ENCODE measurements around the gene MORN1. TPM values are rescaled to one million over a fixed set of nuclear protein-coding genes. Genes with fewer than 3 reads are reported as not detected.
A peak's percentile ranks its signal among the peaks of the same experiment; 100 is the strongest.

MORN1 gene
- total RNA-seq, 1 donor from 2014 or later = 24.4 TPM

GRCh38 chr1:2295526-2295925 lies 95.8 kb downstream of the MORN1 start:
- peaks cover 23% of the 10 kb centered on the region for H3K4me1 Mint-ChIP-seq
- no peaks in the 10 kb centered on the region for H3K27me3 Mint-ChIP-seq (ENCODE audit: low read depth)
- TF ChIP-seq, protein P1, sequence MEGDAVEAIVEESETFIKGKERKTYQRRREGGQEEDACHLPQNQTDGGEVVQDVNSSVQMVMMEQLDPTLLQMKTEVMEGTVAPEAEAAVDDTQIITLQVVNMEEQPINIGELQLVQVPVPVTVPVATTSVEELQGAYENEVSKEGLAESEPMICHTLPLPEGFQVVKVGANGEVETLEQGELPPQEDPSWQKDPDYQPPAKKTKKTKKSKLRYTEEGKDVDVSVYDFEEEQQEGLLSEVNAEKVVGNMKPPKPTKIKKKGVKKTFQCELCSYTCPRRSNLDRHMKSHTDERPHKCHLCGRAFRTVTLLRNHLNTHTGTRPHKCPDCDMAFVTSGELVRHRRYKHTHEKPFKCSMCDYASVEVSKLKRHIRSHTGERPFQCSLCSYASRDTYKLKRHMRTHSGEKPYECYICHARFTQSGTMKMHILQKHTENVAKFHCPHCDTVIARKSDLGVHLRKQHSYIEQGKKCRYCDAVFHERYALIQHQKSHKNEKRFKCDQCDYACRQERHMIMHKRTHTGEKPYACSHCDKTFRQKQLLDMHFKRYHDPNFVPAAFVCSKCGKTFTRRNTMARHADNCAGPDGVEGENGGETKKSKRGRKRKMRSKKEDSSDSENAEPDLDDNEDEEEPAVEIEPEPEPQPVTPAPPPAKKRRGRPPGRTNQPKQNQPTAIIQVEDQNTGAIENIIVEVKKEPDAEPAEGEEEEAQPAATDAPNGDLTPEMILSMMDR (conservative IDR thresholded peaks at IDR 0.05) = no peak
- DNase-seq (ENCODE audit: low read depth, low spot score) = no peak
- H3K4me3 Mint-ChIP-seq = no peak overlapping the region
- no peaks in the 10 kb centered on the region for H3K36me3 Mint-ChIP-seq (ENCODE audit: low read depth)
- no peaks in the 10 kb centered on the region for H3K9me3 Mint-ChIP-seq
- no peak overlapping the region for H3K27ac Mint-ChIP-seq (ENCODE audit: unreplicated experiment)

DNA sequence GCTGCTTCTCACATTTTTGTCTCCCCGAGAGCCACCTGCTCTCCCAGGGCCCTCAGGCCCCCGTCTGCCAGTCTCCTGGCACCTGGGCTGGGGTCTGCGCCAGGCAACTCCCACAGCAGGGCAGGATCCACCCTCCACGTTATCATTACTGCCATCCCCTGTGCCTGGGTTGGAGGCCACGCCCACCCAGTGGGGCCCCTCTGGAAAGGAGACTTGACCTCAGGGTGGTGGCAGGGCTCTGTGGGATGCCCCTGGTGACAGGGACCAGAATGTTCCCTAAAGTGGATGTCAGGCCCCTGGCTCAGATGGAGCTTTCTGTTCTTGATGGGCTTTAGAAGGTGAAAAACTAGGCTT lies 96.7 kb downstream of the MORN1 start:
- H3K27me3 Mint-ChIP-seq (ENCODE audit: low read depth) = no peaks in the 10 kb centered on the region
- TF ChIP-seq, protein P1 (conservative IDR thresholded peaks at IDR 0.05) = no peak
- no peak overlapping the region for H3K27ac Mint-ChIP-seq (ENCODE audit: unreplicated experiment)
- no peaks in the 10 kb centered on the region for H3K36me3 Mint-ChIP-seq (ENCODE audit: low read depth)
- no peaks in the 10 kb centered on the region for H3K9me3 Mint-ChIP-seq
- DNase-seq (ENCODE audit: low read depth, low spot score) = no peak
- H3K4me1 Mint-ChIP-seq = peaks cover 32% of the 10 kb centered on the region
- no peak overlapping the region for H3K4me3 Mint-ChIP-seq

GRCh38 chr1:2294033-2294724 lies 97.2 kb downstream of the MORN1 start:
- Mint-ChIP-seq H3K36me3 (ENCODE audit: low read depth) (no peaks in the 10 kb centered on the region), H3K9me3 (no peaks in the 10 kb centered on the region), H3K27ac (ENCODE audit: unreplicated experiment) (no peak overlapping the region), H3K4me1 (peaks cover 32% of the 10 kb centered on the region), H3K4me3 (no peak overlapping the region), H3K27me3 (ENCODE audit: low read depth) (no peaks in the 10 kb centered on the region)
- no peak for DNase-seq (ENCODE audit: low read depth, low spot score)
- TF ChIP-seq, protein P1 (conservative IDR thresholded peaks at IDR 0.05) = no peak

DNA sequence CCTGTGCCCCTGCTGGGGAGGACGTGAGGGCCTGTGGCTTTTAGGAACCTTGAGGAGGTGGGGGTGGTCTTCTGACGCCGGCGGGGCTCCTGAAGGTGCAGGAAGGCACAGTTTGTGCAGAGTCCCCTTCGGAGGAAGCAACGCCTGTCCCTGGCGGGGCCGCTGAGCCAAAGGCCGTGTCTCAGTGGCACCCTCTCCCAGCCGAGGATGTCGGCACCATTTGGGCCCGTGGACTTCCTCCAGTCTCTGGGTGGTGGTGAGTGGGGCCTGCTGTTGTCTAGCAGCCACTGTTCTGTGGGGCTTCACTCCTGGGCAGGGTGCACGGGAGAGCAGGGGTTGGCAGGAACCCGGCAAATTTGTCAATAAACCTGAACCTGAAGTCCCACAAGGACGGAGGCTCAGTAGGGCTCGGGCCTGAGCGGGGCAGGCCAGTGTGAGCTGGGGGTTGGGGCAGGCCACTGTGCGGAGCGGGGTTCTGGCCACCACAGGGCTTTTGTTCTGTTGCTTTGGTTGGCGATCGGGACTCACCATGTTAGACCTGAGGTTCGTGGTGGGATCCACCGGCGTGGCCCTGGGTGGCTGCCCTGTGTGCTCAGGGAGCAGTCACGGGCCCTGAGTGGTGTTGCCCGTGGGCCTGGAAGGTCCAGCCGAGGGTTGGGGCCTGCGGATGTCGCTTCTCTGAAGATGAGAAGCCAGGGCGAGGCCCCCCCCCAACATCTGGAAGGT lies 98.5 kb downstream of the MORN1 start:
- DNase-seq (ENCODE audit: low read depth, low spot score) = no peak
- TF ChIP-seq, protein P1 (conservative IDR thresholded peaks at IDR 0.05) = no peak
- Mint-ChIP-seq H3K27me3 (ENCODE audit: low read depth) (no peaks in the 10 kb centered on the region), H3K4me3 (no peak overlapping the region), H3K4me1 (peaks cover 32% of the 10 kb centered on the region), H3K27ac (ENCODE audit: unreplicated experiment) (peak overlapping the region; percentile 35), H3K9me3 (no peaks in the 10 kb centered on the region), H3K36me3 (ENCODE audit: low read depth) (no peaks in the 10 kb centered on the region)

- Mint-ChIP-seq H3K9me3 (no peaks in the 10 kb centered on the region), H3K4me1 (peaks cover 33% of the 10 kb centered on the region), H3K27me3 (ENCODE audit: low read depth) (no peaks in the 10 kb centered on the region), H3K4me3 (no peak overlapping the region), H3K36me3 (ENCODE audit: low read depth) (no peaks in the 10 kb centered on the region), H3K27ac (ENCODE audit: unreplicated experiment) (no peak overlapping the region)
- TF ChIP-seq, protein P1 (conservative IDR thresholded peaks at IDR 0.05) = no peak
- no peak for DNase-seq (ENCODE audit: low read depth, low spot score)
These were observed 99.8 kb downstream of the MORN1 start for GRCh38 chr1:2291577-2291976.
